Superior temporal gyrus (tissue), 1 donor: ENCODE data around the gene PCID2.

Experiments used
- DNase-seq: peaks from one replicate; pipeline ENCODE4 v3.0.0-alpha.2; 2016; ENCODE audit errors: extremely low spot score

PCID2 gene

DNA sequence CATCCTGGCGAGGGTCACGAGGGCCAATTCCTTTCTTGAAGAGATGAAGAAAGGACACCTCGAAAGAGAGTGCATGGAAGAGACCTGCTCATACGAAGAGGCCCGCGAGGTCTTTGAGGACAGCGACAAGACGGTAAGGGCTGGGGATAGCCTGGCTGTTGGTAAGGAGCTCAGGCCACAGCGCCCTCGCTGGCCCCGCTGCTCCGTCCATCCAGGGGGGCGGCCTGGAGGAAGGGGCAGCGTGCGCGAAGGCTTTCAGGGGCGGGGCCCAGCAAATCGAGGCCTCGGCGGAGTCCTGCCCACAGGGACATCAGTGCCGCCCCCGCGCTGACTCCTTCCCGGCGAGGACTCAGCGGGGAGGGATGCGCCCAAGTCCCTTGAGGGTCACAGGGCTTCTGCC is 79.0 kb downstream of the PCID2 start:
- DNase-seq, result no peak
